ENCODE results near the gene CDC73.
"Not testable (repeated sequence)": the region's sequence is repeated elsewhere in the genome, so short reads cannot be mapped to it uniquely, and the experiment has no call there.

The CDC73 gene

GRCh38 chr1:193229136-193229535 is 107.3 kb downstream of the CDC73 start:
- DNase-seq: no peak

GRCh38 chr1:193231146-193231545 is 109.3 kb downstream of the CDC73 start:
- DNase-seq: not testable (repeated sequence)

GRCh38 chr1:193234530-193234929 is 112.7 kb downstream of the CDC73 start:
- no peak for DNase-seq

- no peak for DNase-seq
Measured at GRCh38 chr1:193237381-193237978, 115.6 kb downstream of the CDC73 start.

- no peak for DNase-seq
Measured at GRCh38 chr1:193240609-193241008, 118.8 kb downstream of the CDC73 start.

GRCh38 chr1:193241132-193241827 is 119.4 kb downstream of the CDC73 start:
- no peak for DNase-seq

GRCh38 chr1:193242000-193242399 is 120.2 kb downstream of the CDC73 start:
- no peak for DNase-seq

GRCh38 chr1:193249187-193249586 is 127.4 kb downstream of the CDC73 start:
- DNase-seq: no peak

GRCh38 chr1:193251950-193252349 is 130.1 kb downstream of the CDC73 start:
- no peak for DNase-seq

GRCh38 chr1:193256019-193256418 is 134.2 kb downstream of the CDC73 start:
- no peak for DNase-seq

- no peak for DNase-seq
Measured at GRCh38 chr1:193259636-193260035, 137.8 kb downstream of the CDC73 start.

- no peak for DNase-seq
Measured at GRCh38 chr1:193260056-193260745, 138.4 kb downstream of the CDC73 start.

- DNase-seq: no peak
Measured at GRCh38 chr1:193260896-193261295, 139.1 kb downstream of the CDC73 start.

- DNase-seq: no peak
Measured at GRCh38 chr1:193262661-193263060, 140.8 kb downstream of the CDC73 start.

GRCh38 chr1:193264313-193265065 is 142.7 kb downstream of the CDC73 start:
- no peak for DNase-seq

GRCh38 chr1:193265716-193266115 is 143.9 kb downstream of the CDC73 start:
- DNase-seq: no peak

- not testable (repeated sequence) for DNase-seq
Measured at GRCh38 chr1:193266794-193267193, 145.0 kb downstream of the CDC73 start.

- DNase-seq: no peak
Measured at GRCh38 chr1:193270996-193271395, 149.2 kb downstream of the CDC73 start.

- no peak for DNase-seq
Measured at GRCh38 chr1:193275773-193276172, 153.9 kb downstream of the CDC73 start.

GRCh38 chr1:193278968-193279367 is 157.1 kb downstream of the CDC73 start:
- no peak for DNase-seq

- no peak for DNase-seq
Measured at GRCh38 chr1:193281894-193282293, 160.1 kb downstream of the CDC73 start.

- DNase-seq: no peak
Measured at GRCh38 chr1:193283016-193283415, 161.2 kb downstream of the CDC73 start.

Data from hypothalamus (tissue), 51 donors.